PC-9 (cell line): Measurements from ENCODE around the gene AHDC1. TPM values are rescaled to one million over a fixed set of nuclear protein-coding genes. Genes with fewer than 3 reads are reported as not detected.

Experiments used
- BruUV-seq: library from RNA; stranded (reverse); fragments of 400-500 nt; replicated peaks from 2 replicates; lab custom pipeline; 2021; lab: Mats Ljungman, UMichigan
- CTCF ChIA-PET: fragments of 300-600 bp; sonication (Branson Sonifier 250); formaldehyde crosslinking; loops from one replicate; lab custom pipeline; 2022; ENCODE audit warnings: antibody characterized with exemption; lab: Charles Lee
- POLR2A ChIA-PET: fragments of 300-600 bp; sonication (Branson Sonifier 250); formaldehyde crosslinking; loops from one replicate; lab custom pipeline; 2022; ENCODE audit warnings: antibody characterized with exemption; ENCODE audit not compliant: unreplicated experiment; lab: Charles Lee
- DNase-seq, 2 experiments: peaks; one replicate each; pipeline versions ENCODE4 v3.0.0 to v3.0.0-alpha.2; 2015 to 2022; ENCODE audit warnings: mixed read lengths in 1 of 2
- H2AFZ ChIP-seq: fragments of 200-600 bp; sonication (generic); 2 replicates; pipeline ENCODE4 v1.8.1; 2017; ENCODE audit warnings: antibody characterized with exemption
- H3F3A ChIP-seq: fragments of 200-600 bp; sonication (generic); 2 replicates; pipeline ENCODE4 v1.8.1; 2017; ENCODE audit warnings: antibody characterized with exemption, mild to moderate bottlenecking, low read depth; ENCODE audit not compliant: insufficient read depth
- H3K27ac ChIP-seq: fragments of 200-600 bp; sonication (generic); 2 replicates; pipeline ENCODE4 v1.6.1; 2016; ENCODE audit warnings: mixed run types
- H3K27me3 ChIP-seq: fragments of 200-600 bp; sonication (generic); 2 replicates; pipeline ENCODE4 v1.6.1; 2016; ENCODE audit warnings: low read depth, mixed run types; ENCODE audit not compliant: insufficient read depth
- H3K36me3 ChIP-seq: fragments of 200-600 bp; sonication (generic); 2 replicates; pipeline ENCODE4 v1.6.1; 2016; ENCODE audit warnings: low read depth, mixed run types
- H3K4me1 ChIP-seq: fragments of 200-600 bp; sonication (generic); replicated peaks from 2 replicates; pipeline ENCODE4 v1.6.1; 2016; ENCODE audit warnings: mixed run types; ENCODE audit not compliant: insufficient read depth
- H3K4me2 ChIP-seq: fragments of 200-600 bp; sonication (generic); 2 replicates; pipeline ENCODE4 v1.6.1; 2017; ENCODE audit warnings: mixed run types
- H3K4me3 ChIP-seq: fragments of 200-600 bp; sonication (generic); 2 replicates; pipeline ENCODE4 v1.6.1; 2016; ENCODE audit warnings: mixed run types
- H3K79me2 ChIP-seq: fragments of 200-600 bp; sonication (generic); 2 replicates; pipeline ENCODE4 v1.6.1; 2017; ENCODE audit warnings: low read depth, mixed run types
- H3K9me2 ChIP-seq: fragments of 200-600 bp; sonication (generic); 2 replicates; pipeline ENCODE4 v1.8.1; 2017; ENCODE audit warnings: mild to moderate bottlenecking; ENCODE audit not compliant: insufficient read depth
- H3K9me3 ChIP-seq: fragments of 200-600 bp; sonication (generic); 2 replicates; pipeline ENCODE4 v1.8.1; 2016; ENCODE audit warnings: low read depth; ENCODE audit not compliant: insufficient read depth
- H4K20me1 ChIP-seq: fragments of 200-600 bp; sonication (generic); 2 replicates; pipeline ENCODE4 v1.8.1; 2017; ENCODE audit not compliant: insufficient read depth
- CTCF ChIP-seq: fragments of 200-600 bp; sonication (generic); conservative IDR thresholded peaks from 2 replicates; pipeline ENCODE4 v1.6.1; 2017; ENCODE audit warnings: mixed run types, antibody characterized with exemption, mild to moderate bottlenecking, moderate library complexity
- EZH2 ChIP-seq: fragments of 200-600 bp; sonication (generic); IDR thresholded peaks from 2 replicates; pipeline ENCODE4 v1.8.0; 2017; ENCODE audit warnings: antibody characterized with exemption, low read depth
- intact Hi-C: fragments of 100-400 bp; cut with micrococcal nuclease; formaldehyde crosslinking; loops from one replicate; pipeline ENCODE4 v1.10.0; 2022; ENCODE audit not compliant: unreplicated experiment
- total RNA-seq: library from RNA; stranded (reverse); gene quantifications from 2 replicates; pipeline ENCODE4 v1.2.3, GENCODE V29; 2021

AHDC1 gene
- total RNA-seq, 1 experiment from 2014 or later, result 48.8 TPM

- Histone ChIP-seq H3K79me2 (peaks cover 4% of the 10 kb centered on the region; the same call in 1 of the 2 replicates), H3K4me1 (peaks cover 43% of the 10 kb centered on the region), H3K4me2 (no peak overlapping the region), H3K9me3 (no peaks in the 10 kb centered on the region), H3K4me3 (no peak overlapping the region), H4K20me1 (no peaks in the 10 kb centered on the region), H3K9me2 (no peaks in the 10 kb centered on the region), H3K27ac (no peak overlapping the region), H3K36me3 (no peaks in the 10 kb centered on the region), H3K27me3 (no peaks in the 10 kb centered on the region), H2AFZ (no peak overlapping the region), H3F3A (peaks cover 27% of the 10 kb centered on the region)
- DNase-seq, result no peak
- ChIA-PET CTCF (interaction anchor here (0.5 to 1.0 kb wide), 2 partner anchors 38 to 85 kb away, joined by 4 to 10 read pairs; no protein-coding TSS in a partner anchor), POLR2A (interaction anchor here (0.6 to 0.7 kb wide), 2 partner anchors 57 to 300 kb away, joined by 3 to 5 read pairs; no protein-coding TSS in a partner anchor)
- intact Hi-C loops, result no loop called here
- TF ChIP-seq EZH2 (no peak), CTCF (no peak)
- BruUV-seq, result no TSS peak
Observed at GRCh38 chr1:27562021-27562420, 41.9 kb downstream of the AHDC1 start.

- no TSS peak for BruUV-seq
- H3K27ac ChIP-seq, result no peak overlapping the region
- no peaks in the 10 kb centered on the region for H3K36me3 ChIP-seq
- no peak for TF ChIP-seq CTCF
- TF ChIP-seq EZH2, result no peak
- no peak overlapping the region for H3K4me3 ChIP-seq
- peaks cover 4% of the 10 kb centered on the region; the same call in 1 of the 2 replicates for H3K79me2 ChIP-seq
- H2AFZ ChIP-seq, result no peak overlapping the region
- H4K20me1 ChIP-seq, result no peaks in the 10 kb centered on the region
- H3F3A ChIP-seq, result peaks cover 30% of the 10 kb centered on the region
- DNase-seq, result no peak
- CTCF ChIA-PET, result interaction anchor here (0.5 kb wide), 1 partner anchor 86 kb away, joined by 4 read pairs; no protein-coding TSS in a partner anchor
- H3K9me2 ChIP-seq, result no peaks in the 10 kb centered on the region
- H3K9me3 ChIP-seq, result no peaks in the 10 kb centered on the region
- POLR2A ChIA-PET, result interaction anchor here (0.6 kb wide), 2 partner anchors 43 to 56 kb away, joined by 5 read pairs; no protein-coding TSS in a partner anchor
- peaks cover 44% of the 10 kb centered on the region for H3K4me1 ChIP-seq
- intact Hi-C loops, result no loop called here
- no peaks in the 10 kb centered on the region for H3K27me3 ChIP-seq
- H3K4me2 ChIP-seq, result no peak overlapping the region
Observed at GRCh38 chr1:27561124-27561899, 42.6 kb downstream of the AHDC1 start.

- H3K27ac ChIP-seq, result no peak overlapping the region
- H2AFZ ChIP-seq, result no peak overlapping the region
- H3K36me3 ChIP-seq, result no peaks in the 10 kb centered on the region
- TF ChIP-seq CTCF (no peak), EZH2 (no peak)
- ChIA-PET CTCF (no interaction called here), POLR2A (interaction anchor here (0.6 kb wide), 1 partner anchor 42 kb away, joined by 5 read pairs; no protein-coding TSS in a partner anchor)
- no peaks in the 10 kb centered on the region for H3K9me3 ChIP-seq
- no peak for DNase-seq
- no peaks in the 10 kb centered on the region for H4K20me1 ChIP-seq
- H3F3A ChIP-seq, result peaks cover 32% of the 10 kb centered on the region
- peaks cover 2% of the 10 kb centered on the region; the same call in 1 of the 2 replicates for H3K79me2 ChIP-seq
- no peaks in the 10 kb centered on the region for H3K9me2 ChIP-seq
- H3K4me2 ChIP-seq, result no peak overlapping the region
- no peak overlapping the region for H3K4me3 ChIP-seq
- no peaks in the 10 kb centered on the region for H3K27me3 ChIP-seq
- no TSS peak for BruUV-seq
- intact Hi-C loops, result no loop called here
- peaks cover 44% of the 10 kb centered on the region for H3K4me1 ChIP-seq
Observed at GRCh38 chr1:27560268-27561123, 43.4 kb downstream of the AHDC1 start.
